Coronary artery (tissue), 2 donors: ENCODE data around the gene CAMK4.

Experiments
- DNase-seq: peaks from one replicate; pipeline ENCODE4 v3.0.0-alpha.2; 2017; ENCODE audit warnings: low spot score
- H3K27ac ChIP-seq, 2 donors: fragments of 200-600 bp; sonication (generic); one replicate each; pipeline ENCODE4 v1.5.1; 2016 to 2019
- H3K4me3 ChIP-seq: fragments of 200-600 bp; sonication (generic); 2 replicates; pipeline ENCODE4 v1.5.1; 2016; ENCODE audit warnings: mild to moderate bottlenecking, moderate library complexity
- CTCF ChIP-seq: fragments of 200-600 bp; sonication (generic); IDR thresholded peaks from one replicate; pipeline ENCODE4 v1.5.1; 2019; ENCODE audit warnings: antibody characterized with exemption

The CAMK4 gene

DNA sequence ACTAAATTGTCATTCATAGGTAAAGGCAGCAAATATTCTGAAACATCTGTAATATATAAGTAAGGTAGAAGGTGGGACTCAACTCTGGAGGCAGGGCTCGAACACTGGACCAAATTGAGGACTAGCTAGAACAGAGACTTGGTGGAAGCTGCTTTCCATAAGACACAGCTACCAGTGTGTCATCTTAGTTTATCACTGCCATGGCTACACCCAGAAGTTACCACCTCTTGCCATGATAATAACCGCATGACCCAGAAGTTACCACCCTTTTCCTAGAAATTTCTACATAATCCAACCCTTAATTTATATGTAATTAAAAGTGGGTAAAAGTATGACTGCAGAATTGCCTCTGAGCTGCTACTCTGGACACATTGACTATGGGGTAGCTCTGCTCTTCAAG is 188.4 kb downstream of the CAMK4 start:
- DNase-seq, result no peak
- no peak for TF ChIP-seq CTCF
- Histone ChIP-seq H3K27ac (no peak overlapping the region), H3K4me3 (no peak overlapping the region)

DNA sequence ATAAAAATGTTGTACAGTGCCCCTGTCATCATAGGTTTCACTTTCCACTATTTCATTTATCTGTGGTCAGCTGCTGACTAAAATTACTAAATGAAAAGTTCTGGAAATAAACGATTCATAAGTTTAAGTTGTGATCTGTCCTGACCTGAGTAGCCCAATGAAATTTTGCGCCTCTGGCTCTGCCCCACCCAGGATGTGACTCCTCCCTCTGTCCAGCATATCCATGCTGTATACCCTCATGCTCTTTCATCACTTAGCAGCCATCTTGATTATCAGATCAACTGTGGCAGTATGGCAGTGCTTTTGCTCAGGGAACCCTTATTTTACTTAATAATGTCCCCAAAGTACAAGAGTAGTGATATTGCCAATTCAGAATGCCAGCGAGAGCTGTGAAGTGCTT is 190.9 kb downstream of the CAMK4 start:
- no peak for TF ChIP-seq CTCF
- Histone ChIP-seq H3K27ac (no peak overlapping the region), H3K4me3 (no peak overlapping the region)
- no peak for DNase-seq

GRCh38 chr5:111422245-111422644 is 198.1 kb downstream of the CAMK4 start:
- no peak for DNase-seq
- TF ChIP-seq CTCF, result no peak
- Histone ChIP-seq H3K4me3 (no peak overlapping the region), H3K27ac (no peak overlapping the region)

DNA sequence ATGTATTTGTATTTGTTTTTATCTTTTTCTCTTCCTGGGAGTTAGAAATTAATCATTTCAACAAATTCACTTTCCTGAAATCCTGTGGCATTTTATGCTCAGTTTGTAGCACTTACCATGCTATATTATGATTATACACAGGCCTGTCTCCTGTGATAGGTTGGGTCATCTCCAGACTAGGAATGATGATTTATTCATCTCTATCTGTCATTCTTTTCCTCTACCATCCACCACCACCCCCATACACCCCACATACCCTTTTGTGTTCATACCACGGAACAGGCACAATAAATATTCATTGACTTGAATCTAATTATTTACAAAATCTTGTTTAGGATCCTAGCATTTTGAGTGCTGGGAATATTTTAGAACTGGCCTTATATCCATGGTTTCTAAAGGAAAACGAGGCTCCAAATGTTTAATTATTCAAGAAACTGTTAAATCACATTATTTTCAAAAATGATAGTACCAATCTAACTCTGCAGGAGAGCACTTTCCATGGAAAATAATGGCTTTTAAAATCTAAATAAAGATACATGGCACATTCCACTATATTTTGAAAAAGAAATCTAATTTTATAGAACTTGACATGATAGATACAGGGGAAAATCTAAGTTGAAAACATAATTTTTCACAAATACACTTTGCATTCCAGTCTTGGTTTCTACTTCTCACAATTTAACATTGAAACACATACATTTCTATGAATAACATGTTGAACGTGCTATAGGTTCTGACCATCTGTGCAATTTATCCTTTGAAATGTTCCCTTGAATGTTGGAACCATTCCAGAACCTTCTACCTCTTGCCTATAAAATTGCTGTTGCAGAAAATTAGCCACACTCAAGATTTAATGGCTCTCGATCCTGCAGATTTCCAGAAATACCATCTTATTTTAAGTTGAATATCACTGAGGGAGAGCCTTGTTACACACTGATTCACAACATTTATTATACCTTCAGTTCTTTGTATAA is 198.8 kb downstream of the CAMK4 start:
- TF ChIP-seq CTCF, result no peak
- Histone ChIP-seq H3K27ac (no peak overlapping the region), H3K4me3 (no peak overlapping the region)
- DNase-seq, result no peak

GRCh38 chr5:111425205-111425604 is 201.0 kb downstream of the CAMK4 start:
- TF ChIP-seq CTCF, result no peak
- Histone ChIP-seq H3K27ac (no peak overlapping the region), H3K4me3 (no peak overlapping the region)
- DNase-seq, result no peak

DNA sequence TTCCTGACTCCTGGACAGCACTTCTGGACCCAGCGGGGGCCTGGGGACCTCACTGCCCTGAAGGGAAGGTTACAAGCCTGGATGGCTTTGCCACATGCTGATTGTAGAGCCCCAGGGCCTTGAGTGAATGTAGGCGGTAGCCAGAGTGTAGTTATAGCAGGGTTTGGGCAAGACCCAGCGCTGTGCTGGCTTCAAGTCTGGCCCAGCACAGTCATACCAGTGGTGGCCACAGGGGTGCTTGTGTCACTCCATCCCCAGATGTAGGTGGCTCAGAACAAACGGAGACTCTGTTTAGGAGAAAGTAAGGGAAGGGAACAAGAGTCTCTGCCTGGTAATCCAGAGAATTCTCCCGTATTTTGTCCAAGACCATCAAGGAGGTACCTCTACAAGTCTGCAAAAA is 203.6 kb downstream of the CAMK4 start:
- DNase-seq, result no peak
- TF ChIP-seq CTCF, result no peak
- Histone ChIP-seq H3K27ac (no peak overlapping the region), H3K4me3 (no peak overlapping the region)

GRCh38 chr5:111432883-111433536 is 208.8 kb downstream of the CAMK4 start:
- H3K4me3 ChIP-seq, result no peak overlapping the region
- no peak for DNase-seq
- TF ChIP-seq CTCF, result no peak
- no peak overlapping the region for H3K27ac ChIP-seq
